ENCODE data around the gene CCDC141. TPM values are rescaled to one million over a fixed set of nuclear protein-coding genes. Genes with fewer than 3 reads are reported as not detected.

Gene CCDC141
- total RNA-seq, 1 experiment from 2014 or later, result 0.30 TPM

GRCh38 chr2:178844269-178844668 is 205.7 kb downstream of the CCDC141 start:
- no peak for ATAC-seq
- ChIA-PET RAD21 (ENCODE audit: low non-redundant PET in 1 of 2, low total read pairs in 2 of 2, uncharacterized antibody in 2 of 2, unreplicated experiment in 2 of 2) (no interaction called here), POLR2A (no interaction called here), CTCF (no interaction called here)
- Histone ChIP-seq H4K20me1 (ENCODE audit: insufficient read depth) (no peaks in the 10 kb centered on the region), H3K36me3 (ENCODE audit: control insufficient read depth in 1 of 2, insufficient read depth in 2 of 2, low read length in 2 of 2) (no peaks in the 10 kb centered on the region), H3K9ac (ENCODE audit: low read length) (no peak overlapping the region), H3K79me2 (ENCODE audit: insufficient read depth, low read length) (no peaks in the 10 kb centered on the region), H2AFZ (ENCODE audit: low read depth, low read length, poor library complexity, severe bottlenecking) (no peak overlapping the region), H3K27ac (ENCODE audit: low read depth, low read length) (no peak overlapping the region), H3K4me1 (ENCODE audit: control insufficient read depth in 1 of 2, insufficient read depth in 2 of 2, low read length in 2 of 2) (no peaks in the 10 kb centered on the region), H3K9me3 (ENCODE audit: control insufficient read depth in 1 of 2, insufficient read depth in 1 of 2, low read depth in 1 of 2, low read length in 2 of 2) (no peaks in the 10 kb centered on the region), H3K4me2 (ENCODE audit: low read length) (no peak overlapping the region), H3K27me3 (ENCODE audit: insufficient read depth, low read length) (no peaks in the 10 kb centered on the region), H3K9me2 (ENCODE audit: insufficient read depth) (no peaks in the 10 kb centered on the region), H3K4me3 (replicated peaks in 1 of 2; ENCODE audit: low read depth in 1 of 2, low read length in 2 of 2) (no peak overlapping the region)
- intact Hi-C loops (cut with micrococcal nuclease), result no loop called here
- no peak for TF ChIP-seq EZH2 (IDR thresholded peaks at IDR 0.05)
- no peak for TF ChIP-seq SP1 (IDR thresholded peaks at IDR 0.05; ENCODE audit: low read depth)
- TF ChIP-seq CEBPB (IDR thresholded peaks at IDR 0.05; ENCODE audit: low read depth), result no peak
- TF ChIP-seq CBX3 (IDR thresholded peaks at IDR 0.05; ENCODE audit: low read depth), result no peak
- TF ChIP-seq SRF (IDR thresholded peaks at IDR 0.05; ENCODE audit: low read depth), result no peak
- TF ChIP-seq ZNF274 (IDR thresholded peaks at IDR 0.05; ENCODE audit: low read depth, low read length), result no peak
- TF ChIP-seq TCF7L2 (IDR thresholded peaks at IDR 0.05; ENCODE audit: borderline replicate concordance, extremely low read depth, insufficient read depth, insufficient read length), result no peak
- TF ChIP-seq SIN3A (IDR thresholded peaks at IDR 0.05; ENCODE audit: low read depth), result no peak
- no peak for TF ChIP-seq CTCF (IDR thresholded peaks at IDR 0.05 in 2 of 3, conservative IDR thresholded peaks at IDR 0.05 in 1 of 3; ENCODE audit: borderline replicate concordance in 1 of 3, insufficient read depth in 1 of 3, low read depth in 2 of 3, low read length in 2 of 3)
- TF ChIP-seq RAD21 (IDR thresholded peaks at IDR 0.05; ENCODE audit: low read depth), result no peak
- no peak for TF ChIP-seq ELF1 (IDR thresholded peaks at IDR 0.05; ENCODE audit: borderline replicate concordance, low read depth)
- TF ChIP-seq FOSL1 (IDR thresholded peaks at IDR 0.05; ENCODE audit: low read depth), result no peak
- TF ChIP-seq JUND (IDR thresholded peaks at IDR 0.05), result no peak
- TF ChIP-seq POLR2A (IDR thresholded peaks at IDR 0.05; ENCODE audit: borderline replicate concordance, extremely low read depth, insufficient read depth, insufficient read length), result no peak
- TF ChIP-seq ZFX (IDR thresholded peaks at IDR 0.05), result no peak
- no peak for TF ChIP-seq YY1 (IDR thresholded peaks at IDR 0.05; ENCODE audit: extremely low read depth, insufficient replicate concordance, low read depth, low read length)
- no peak for DNase-seq (ENCODE audit: low read depth, low spot score)
- no TSS peak for BruUV-seq (replicated peaks)

Data from HCT116 (cell line).